NCI-H1048 (cell line): ENCODE data around the gene IQSEC1.

Source experiments
- DNase-seq: peaks from one replicate; lab custom pipeline; 2025; lab: John Stamatoyannopoulos, UW

IQSEC1 gene

GRCh38 chr3:12954180-12954579 is 119.0 kb downstream of the IQSEC1 start:
- no peak for DNase-seq

- no peak for DNase-seq
These were observed 119.8 kb downstream of the IQSEC1 start for GRCh38 chr3:12953201-12953995.

DNA sequence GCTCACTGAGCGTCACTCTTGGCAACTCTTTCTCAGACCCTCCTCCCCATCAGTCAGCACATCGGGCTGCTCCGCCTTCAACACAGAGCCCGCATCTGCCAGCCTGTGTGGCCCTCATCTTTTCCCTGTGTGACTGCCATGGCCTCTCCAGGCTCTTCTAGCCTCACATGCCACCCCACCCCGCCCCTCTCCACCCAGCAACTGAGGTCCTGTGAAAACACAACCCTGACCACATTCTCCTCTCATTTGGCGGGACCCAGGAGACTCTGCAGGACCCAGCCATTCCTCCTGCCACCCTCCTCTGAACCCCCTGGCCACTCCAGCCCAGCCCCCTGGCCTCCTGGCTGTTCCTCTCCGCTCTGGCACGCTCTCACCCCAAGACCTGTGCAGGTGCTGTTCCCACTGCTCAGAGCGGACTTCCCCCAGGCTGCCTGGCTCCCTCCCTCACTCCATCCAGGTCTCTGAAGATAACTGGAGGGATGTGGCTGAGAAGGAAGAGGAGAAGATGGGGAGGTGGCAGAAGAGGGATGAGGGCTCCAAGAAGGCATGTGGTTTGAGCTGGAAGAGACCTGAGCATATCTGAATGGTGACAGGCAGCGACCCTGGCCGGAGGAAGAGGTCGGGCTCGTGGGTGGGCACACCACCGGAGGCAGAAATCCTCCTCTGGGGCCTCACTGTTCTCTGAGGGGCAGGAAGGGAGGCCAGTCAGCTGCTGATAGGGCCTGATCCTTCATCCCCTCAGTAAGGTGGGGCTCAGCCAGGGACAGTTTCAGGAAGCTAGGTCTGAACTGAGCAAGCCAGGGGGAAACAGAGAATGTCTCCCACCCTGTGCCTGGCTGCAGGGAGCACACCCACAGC is 120.7 kb downstream of the IQSEC1 start:
- no peak for DNase-seq

- DNase-seq = no peak
These were observed 124.1 kb downstream of the IQSEC1 start for GRCh38 chr3:12948891-12949711.

- no peak for DNase-seq
These were observed 124.9 kb downstream of the IQSEC1 start for GRCh38 chr3:12948371-12948770.

DNA sequence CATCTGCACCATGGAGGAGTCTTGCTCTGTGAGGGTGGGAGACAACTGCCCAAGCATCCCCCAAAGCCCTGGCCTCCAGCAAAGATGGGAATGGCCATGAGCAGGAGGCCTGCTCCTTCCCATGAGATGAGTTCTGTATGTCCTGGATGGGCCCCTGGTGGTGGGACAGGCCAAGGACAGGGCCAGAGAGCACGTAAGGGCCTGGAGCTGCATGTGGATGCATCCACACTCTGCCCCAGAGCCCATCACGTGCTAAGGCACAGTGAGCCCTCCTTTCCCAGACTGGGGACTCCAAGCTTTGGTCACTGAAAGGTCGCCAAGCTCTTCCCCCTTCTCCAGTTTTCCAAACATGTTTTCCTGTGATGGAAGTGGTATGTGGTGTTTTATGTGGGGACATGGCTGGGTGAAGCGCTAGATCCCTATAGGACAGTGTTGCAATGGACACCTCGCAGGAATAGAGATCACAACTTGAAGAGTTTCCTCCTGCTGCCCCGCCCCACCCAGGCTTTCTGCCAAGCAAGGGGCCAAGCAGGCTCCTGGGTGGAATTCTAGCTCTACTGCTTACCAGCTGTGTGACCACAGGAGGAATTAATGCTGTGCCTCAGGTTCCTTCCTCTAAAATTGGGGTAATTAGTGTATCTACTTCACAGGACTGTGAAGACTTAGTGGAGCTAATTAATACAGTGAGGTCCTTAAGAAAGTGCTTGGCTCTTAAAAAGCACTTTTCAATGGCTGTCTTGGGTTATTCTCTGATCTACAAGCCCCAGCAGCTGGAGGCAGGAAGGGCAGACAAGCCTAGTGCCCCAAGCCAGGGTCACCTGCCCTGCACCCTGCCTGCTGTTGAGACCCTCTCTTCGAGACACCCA is 125.5 kb downstream of the IQSEC1 start:
- no peak for DNase-seq

GRCh38 chr3:12946649-12947316 is 126.4 kb downstream of the IQSEC1 start:
- DNase-seq = no peak

- no peak for DNase-seq
These were observed 127.0 kb downstream of the IQSEC1 start for GRCh38 chr3:12946251-12946648.

GRCh38 chr3:12944849-12945248 is 128.4 kb downstream of the IQSEC1 start:
- no peak for DNase-seq

DNA sequence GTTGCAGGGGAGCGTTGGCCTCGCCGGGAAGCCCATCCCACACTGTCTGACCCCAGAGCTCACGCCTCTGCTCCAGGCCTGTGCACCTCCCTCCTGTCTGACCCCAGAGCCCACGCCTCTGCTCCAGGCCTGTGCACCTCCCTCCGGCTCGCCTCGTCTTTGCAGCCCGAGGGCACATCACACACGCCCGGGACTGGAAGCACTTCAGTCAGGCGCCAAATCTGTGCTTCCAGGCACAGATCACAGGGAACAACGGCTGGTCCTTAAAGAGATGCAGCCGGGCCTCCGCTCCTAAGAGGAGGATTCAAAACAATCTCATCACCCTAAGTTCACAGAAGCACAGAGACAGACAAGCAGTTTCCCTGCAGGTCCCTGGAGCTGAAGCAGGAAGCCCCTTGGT is 128.8 kb downstream of the IQSEC1 start:
- no peak for DNase-seq

- DNase-seq = no peak
These were observed 129.9 kb downstream of the IQSEC1 start for GRCh38 chr3:12943124-12944021.

DNA sequence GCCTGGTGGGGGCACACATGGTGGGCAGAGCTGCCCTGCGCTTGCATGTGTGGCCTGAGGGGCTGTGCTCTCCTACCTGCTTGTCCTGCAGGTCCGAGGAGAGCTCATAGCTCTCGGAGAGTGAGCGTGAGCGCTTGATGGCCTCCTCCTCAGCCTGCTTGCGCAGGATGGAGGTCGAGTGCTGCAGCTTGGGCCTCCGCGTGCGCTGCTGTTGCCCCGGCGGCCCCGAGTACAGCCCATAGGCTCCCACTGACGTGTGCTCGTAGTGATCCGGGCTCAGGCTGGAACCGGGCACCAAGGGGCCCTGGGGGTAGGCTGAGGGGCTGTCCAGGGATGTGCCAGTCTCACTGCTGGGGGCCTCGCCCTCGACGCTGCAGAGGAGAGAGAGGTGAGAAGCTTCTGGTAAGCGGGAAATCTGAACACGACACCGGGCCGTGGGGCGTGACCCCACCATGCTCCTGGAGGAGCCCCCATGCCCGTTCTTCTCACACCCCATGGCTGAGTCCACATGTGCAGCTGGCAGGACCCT is 131.7 kb downstream of the IQSEC1 start:
- DNase-seq = no peak

GRCh38 chr3:12940854-12941253 is 132.4 kb downstream of the IQSEC1 start:
- no peak for DNase-seq

DNA sequence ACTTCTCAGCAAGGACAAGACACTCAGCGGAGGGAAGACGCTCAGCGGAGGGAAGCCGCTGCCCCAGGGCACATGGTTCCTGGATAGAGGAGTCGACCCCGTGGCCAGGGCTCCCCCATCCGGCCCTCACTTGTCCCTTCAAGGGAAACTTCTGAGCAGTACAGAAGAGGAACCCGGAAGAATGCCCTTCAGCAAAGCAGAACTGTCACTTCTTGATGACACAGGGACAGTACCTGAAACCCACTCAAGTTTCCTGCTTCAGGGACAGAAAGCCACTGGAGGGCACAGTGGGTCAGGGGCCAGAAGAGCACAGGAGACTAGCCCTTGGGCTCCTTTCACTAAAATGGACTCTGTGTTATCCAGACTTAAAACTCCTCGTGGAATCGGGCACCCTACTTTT is 134.1 kb downstream of the IQSEC1 start:
- DNase-seq = no peak

DNA sequence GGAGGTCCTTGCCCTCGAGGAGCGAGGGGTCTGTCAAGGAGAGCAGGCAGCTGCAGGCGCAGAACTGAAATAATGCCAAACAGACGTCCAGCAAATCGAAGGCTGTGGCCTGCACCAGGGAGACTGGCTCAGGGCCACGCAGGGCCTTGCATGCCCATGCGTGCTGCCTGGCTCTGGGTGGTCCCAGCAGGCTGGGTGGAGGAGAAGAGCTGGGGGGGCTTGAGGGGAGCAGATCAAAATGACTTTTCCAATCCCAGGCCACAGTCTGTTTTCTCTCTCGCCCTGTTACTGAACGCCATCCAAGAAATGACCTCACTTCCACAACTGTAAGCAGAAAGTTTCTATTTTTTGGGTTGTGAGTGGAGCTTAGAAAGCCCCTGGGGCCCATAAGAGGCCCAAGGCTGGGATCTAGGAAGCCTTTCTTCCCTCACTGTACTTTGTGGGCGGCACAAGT is 134.9 kb downstream of the IQSEC1 start:
- DNase-seq = no peak

DNA sequence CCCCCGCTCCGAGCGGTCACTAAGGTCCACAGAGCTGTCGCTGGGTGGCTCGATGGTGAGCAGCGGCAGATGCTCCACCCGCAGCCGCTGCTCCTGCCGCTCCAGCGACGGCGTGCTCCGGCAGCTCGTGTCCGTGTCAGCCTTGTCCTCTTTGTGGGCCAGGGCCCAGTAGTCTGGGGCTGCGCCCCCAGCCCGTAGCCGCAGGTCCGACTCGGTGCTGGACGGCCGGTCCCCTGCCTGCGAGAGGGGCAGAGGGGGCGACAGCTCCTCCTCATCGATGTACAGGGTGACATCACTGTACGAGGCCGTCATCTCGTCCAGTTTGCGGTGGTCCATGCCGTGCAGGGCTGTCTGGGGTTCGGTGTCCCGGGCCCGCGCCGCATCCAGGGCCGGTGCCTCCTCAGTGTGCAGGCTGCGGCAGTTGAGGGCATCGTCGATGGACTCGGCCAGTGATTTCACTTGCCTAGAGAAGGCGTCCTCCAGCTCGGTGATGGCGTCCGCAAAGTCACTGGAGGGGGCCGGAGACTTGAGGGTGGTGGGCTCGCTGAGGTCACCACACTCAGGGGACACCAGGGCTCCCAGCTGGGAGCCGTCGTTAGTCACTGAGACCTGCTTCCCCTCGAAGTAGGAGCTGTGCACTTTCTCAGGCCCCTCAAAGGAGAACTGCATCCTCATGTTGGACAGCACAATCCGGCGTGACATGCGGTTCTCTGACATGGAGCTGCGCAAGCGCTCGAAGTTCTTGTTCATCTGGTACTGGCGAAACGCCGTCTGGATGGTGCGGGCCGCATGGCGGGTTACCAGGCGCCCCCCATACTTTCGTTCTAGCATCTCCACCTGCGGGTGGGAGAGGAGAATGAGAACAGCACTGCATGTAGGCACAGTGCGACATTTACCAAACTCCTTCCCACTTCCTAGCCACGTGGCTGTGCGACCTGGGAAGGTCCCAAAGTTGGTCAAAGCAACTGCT is 137.1 kb downstream of the IQSEC1 start:
- no peak for DNase-seq

- DNase-seq = no peak
These were observed 138.0 kb downstream of the IQSEC1 start for GRCh38 chr3:12935023-12935860.
